Central memory CD8-positive, alpha-beta T cell (primary cell): ENCODE measurements around the gene SCG2.

Source experiments
- ATAC-seq: fragments of 150-1000 bp; cut with Tn5 transposase; replicated peaks from 2 replicates; pipeline ENCODE4 v1.10.0; 2022; ENCODE audit warnings: mild to moderate bottlenecking, moderate FRiP score, moderate number of reproducible peaks; ENCODE audit not compliant: poor library complexity, severe bottlenecking; ENCODE audit errors: extremely low read depth
- DNase-seq, 2 donors: peaks; one replicate each; pipeline ENCODE4 v3.0.0; 2021; ENCODE audit warnings: low spot score in 2 of 2
- H3K27ac Mint-ChIP-seq: one replicate; pipeline ENCODE4 v1.8.0; 2022; ENCODE audit warnings: low read depth, mild to moderate bottlenecking, moderate library complexity, mixed read lengths
- H3K27me3 Mint-ChIP-seq: one replicate; pipeline ENCODE4 v1.8.0; 2022; ENCODE audit warnings: mixed read lengths
- H3K36me3 Mint-ChIP-seq: one replicate; pipeline ENCODE4 v1.8.0; 2022; ENCODE audit warnings: mild to moderate bottlenecking, moderate library complexity, mixed read lengths; ENCODE audit not compliant: insufficient read depth
- H3K4me1 Mint-ChIP-seq: one replicate; pipeline ENCODE4 v1.8.0; 2022; ENCODE audit warnings: mixed read lengths
- H3K4me3 Mint-ChIP-seq: one replicate; pipeline ENCODE4 v1.8.0; 2022; ENCODE audit warnings: mild to moderate bottlenecking, moderate library complexity, mixed read lengths
- H3K9me3 Mint-ChIP-seq: one replicate; pipeline ENCODE4 v1.8.0; 2022; ENCODE audit warnings: mixed read lengths

SCG2 gene

DNA sequence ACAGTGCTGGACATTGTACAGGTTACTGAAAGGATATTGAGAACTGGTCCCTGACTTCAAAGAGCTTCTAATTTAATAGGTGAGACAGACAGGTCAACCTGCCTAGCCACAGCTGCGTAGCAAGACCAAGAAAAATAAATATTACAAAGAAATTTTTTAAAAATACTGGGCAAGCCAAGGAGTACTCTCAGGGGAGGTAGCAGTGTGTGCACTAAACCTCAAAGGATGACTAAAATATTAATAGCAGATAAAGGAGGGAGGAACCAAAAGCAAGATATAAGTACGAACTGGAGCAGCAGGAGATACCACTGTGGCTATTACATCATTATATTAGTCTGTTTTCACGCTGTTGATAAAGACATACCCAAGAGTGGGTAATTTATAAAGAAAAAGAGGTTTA is 14.9 kb downstream of the SCG2 start:
- Mint-ChIP-seq H3K4me1 (no peaks in the 10 kb centered on the region), H3K4me3 (no peak overlapping the region), H3K27me3 (peaks cover 4% of the 10 kb centered on the region), H3K36me3 (peaks cover under 1% of the 10 kb centered on the region), H3K9me3 (no peaks in the 10 kb centered on the region), H3K27ac (no peak overlapping the region)
- ATAC-seq (no peak), DNase-seq (no peak)

DNA sequence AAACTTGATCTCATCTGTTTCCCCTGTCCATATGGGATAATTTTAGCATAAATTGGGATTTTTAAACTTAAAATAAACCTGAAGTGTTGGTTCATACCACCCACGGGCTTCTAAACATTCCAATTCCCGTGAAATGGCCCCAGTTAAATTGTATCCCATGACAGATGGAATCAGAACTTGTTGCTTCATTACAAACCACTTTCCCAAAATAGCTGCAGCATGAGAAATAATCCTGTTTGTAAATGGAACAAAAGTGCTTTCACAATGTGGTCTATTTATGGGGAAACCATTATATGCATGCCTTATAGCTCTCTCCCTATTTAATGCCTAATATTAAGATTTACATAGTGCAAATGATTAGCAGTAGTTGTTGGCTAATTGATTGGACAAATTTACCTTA is 15.9 kb downstream of the SCG2 start:
- Mint-ChIP-seq H3K27ac (no peak overlapping the region), H3K9me3 (no peaks in the 10 kb centered on the region), H3K27me3 (peaks cover 11% of the 10 kb centered on the region), H3K4me3 (no peak overlapping the region), H3K36me3 (peaks cover 2% of the 10 kb centered on the region), H3K4me1 (no peaks in the 10 kb centered on the region)
- DNase-seq, result no peak
- no peak for ATAC-seq

DNA sequence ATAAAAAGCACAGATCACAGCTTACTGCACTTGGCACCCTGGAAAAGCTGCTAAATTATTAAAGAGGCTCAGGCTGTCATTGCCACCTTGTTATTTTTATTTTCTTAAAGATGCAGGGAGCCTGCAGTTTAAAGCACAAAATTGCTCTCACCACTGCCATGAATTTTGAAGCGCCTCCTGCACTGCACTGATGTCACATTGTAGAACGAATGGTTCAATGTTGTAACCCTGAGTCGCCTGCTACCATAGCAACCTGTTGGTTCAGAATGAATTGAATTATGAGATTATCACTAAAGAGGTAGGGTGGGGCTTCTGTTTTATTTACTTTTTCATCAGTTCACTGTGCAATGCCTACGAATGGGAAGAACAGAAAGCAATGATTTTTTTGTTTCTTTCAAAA is 16.5 kb downstream of the SCG2 start:
- Mint-ChIP-seq H3K27ac (no peak overlapping the region), H3K9me3 (no peaks in the 10 kb centered on the region), H3K36me3 (peaks cover 2% of the 10 kb centered on the region), H3K27me3 (peaks cover 11% of the 10 kb centered on the region), H3K4me3 (no peak overlapping the region), H3K4me1 (no peaks in the 10 kb centered on the region)
- DNase-seq (no peak), ATAC-seq (no peak)

DNA sequence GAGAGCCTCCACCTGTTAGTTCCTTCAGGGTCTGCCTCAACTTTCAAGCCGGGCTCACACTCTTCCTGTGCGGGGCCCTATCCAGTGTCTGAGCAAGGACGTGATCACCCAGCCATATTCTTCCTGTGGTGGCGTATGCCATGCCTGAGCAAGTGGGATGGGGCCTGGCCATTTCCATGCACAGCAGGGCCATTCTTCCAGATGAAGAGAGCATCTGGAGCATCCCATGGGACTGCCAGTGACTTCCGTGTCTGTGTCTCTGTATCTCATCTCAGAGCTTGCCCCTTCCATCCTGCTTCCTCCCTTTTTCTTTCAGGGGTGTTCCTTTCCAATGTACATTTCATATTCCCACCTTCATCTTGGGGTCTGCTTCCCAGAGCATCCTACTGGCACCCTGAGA is 20.2 kb downstream of the SCG2 start:
- Mint-ChIP-seq H3K4me1 (no peaks in the 10 kb centered on the region), H3K4me3 (no peak overlapping the region), H3K27ac (no peak overlapping the region), H3K9me3 (no peaks in the 10 kb centered on the region), H3K36me3 (peaks cover 2% of the 10 kb centered on the region), H3K27me3 (peaks cover 20% of the 10 kb centered on the region)
- ATAC-seq, result no peak
- DNase-seq, result no peak

DNA sequence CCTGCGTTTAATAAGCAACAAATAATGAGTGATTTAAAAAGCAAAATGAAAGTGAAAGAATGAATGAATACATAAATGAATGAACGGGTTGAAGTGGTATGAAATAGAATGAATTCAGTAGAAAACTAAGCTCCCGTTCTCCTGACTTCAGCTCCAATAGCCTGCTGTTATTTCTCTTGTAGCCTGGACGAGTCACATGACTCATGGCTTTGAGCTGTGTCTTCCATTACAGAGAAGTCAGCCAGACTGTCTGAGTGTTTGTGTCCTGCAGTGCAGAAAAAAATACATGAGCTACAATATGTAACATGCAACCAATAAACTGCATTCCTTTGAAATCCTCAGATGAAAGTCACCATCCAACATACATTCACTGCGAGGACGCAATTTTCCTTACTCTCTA is 21.2 kb downstream of the SCG2 start:
- Mint-ChIP-seq H3K4me1 (no peaks in the 10 kb centered on the region), H3K9me3 (no peaks in the 10 kb centered on the region), H3K36me3 (peaks cover 2% of the 10 kb centered on the region), H3K4me3 (no peak overlapping the region), H3K27me3 (peaks cover 20% of the 10 kb centered on the region), H3K27ac (no peak overlapping the region)
- no peak for ATAC-seq
- DNase-seq, result no peak

DNA sequence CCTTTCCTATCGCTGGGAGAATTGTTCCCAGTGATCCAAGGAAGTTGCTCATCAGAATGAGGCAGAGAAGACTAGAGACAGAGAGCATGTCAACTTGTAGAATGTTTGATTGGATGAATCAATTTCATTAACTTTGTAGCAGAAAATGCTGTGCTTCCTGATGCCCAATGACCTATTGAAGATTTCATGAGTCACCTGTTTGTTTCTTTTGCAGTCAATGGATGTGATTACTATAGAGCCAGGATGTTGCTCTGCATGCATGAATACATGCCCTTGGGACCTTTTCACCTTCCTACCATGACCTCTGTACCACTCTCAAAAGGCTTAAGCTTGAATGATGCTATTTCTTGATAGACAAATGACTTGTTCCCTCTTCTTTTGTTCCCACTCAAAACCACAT is 23.3 kb downstream of the SCG2 start:
- Mint-ChIP-seq H3K27ac (no peak overlapping the region), H3K4me3 (no peak overlapping the region), H3K36me3 (peaks cover 2% of the 10 kb centered on the region), H3K27me3 (peaks cover 30% of the 10 kb centered on the region), H3K9me3 (no peaks in the 10 kb centered on the region), H3K4me1 (no peaks in the 10 kb centered on the region)
- DNase-seq (no peak), ATAC-seq (no peak)

DNA sequence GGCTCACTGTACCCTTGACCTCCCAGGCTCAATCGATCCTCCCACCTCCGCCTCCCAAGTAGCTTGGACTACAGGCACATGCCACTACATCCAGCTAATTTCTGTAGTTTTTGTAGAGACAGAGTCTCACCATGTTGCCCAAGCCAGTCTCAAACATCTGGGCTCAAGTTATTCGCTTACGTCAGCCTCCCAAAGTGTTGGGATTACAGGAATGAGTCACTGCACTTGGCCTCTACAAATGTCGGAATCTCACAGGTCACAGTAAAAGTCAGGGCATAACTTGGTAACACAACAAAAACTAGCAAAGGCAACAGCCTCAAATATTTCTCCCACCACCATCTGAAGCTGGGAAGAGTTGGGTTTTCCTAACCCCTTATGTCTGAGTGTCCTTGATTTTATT is 25.3 kb downstream of the SCG2 start:
- DNase-seq, result no peak
- H3K27me3 Mint-ChIP-seq, result peaks cover 22% of the 10 kb centered on the region
- no peaks in the 10 kb centered on the region for H3K9me3 Mint-ChIP-seq
- no peak overlapping the region for H3K4me3 Mint-ChIP-seq
- no peak for ATAC-seq
- H3K27ac Mint-ChIP-seq, result no peak overlapping the region
- no peaks in the 10 kb centered on the region for H3K4me1 Mint-ChIP-seq
- H3K36me3 Mint-ChIP-seq, result no peaks in the 10 kb centered on the region

DNA sequence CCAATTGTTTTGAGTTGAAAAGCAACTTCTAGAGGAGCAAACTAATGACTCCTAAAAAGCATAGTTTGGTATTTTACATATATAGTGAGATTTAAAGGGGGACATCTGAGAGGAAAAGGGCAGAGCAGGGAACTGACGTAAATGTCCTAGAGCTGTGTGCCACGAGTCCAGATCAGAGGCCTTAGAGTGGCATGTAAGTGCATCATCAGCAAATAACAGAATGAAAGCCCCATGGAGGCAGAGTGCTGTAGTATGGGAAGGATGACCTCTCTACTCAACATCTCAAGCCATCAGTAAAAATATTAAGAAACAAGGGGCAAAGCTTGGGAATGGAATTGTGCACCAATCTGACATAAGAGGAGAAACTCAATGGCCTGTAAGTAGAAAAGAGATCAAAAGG is 31.4 kb downstream of the SCG2 start:
- Mint-ChIP-seq H3K4me3 (no peak overlapping the region), H3K27ac (no peak overlapping the region), H3K27me3 (peaks cover 39% of the 10 kb centered on the region), H3K9me3 (peaks cover 4% of the 10 kb centered on the region), H3K4me1 (no peaks in the 10 kb centered on the region), H3K36me3 (no peaks in the 10 kb centered on the region)
- DNase-seq (no peak), ATAC-seq (no peak)

DNA sequence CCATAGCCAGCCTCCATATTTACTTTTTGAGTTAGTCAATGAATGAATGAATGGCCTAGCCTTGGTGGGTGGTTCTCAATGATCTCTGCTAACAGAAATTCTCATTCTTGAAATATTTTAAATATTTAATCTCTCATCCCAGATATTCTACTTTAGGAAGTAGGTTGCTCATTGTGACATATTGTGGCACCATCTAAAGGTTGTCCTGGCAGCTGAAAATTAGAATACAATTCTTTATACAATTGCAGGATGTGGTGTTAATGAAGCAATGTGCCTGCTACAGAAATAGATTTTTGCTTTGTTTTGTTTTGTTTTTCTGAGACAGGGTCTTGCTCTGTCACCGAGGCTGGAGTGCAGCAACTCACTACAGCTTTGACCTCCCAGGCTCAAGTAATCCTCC is 35.8 kb downstream of the SCG2 start:
- Mint-ChIP-seq H3K27ac (no peak overlapping the region), H3K27me3 (peaks cover 41% of the 10 kb centered on the region), H3K4me3 (no peak overlapping the region), H3K36me3 (no peaks in the 10 kb centered on the region), H3K4me1 (no peaks in the 10 kb centered on the region), H3K9me3 (peaks cover 5% of the 10 kb centered on the region)
- ATAC-seq (no peak), DNase-seq (no peak)

DNA sequence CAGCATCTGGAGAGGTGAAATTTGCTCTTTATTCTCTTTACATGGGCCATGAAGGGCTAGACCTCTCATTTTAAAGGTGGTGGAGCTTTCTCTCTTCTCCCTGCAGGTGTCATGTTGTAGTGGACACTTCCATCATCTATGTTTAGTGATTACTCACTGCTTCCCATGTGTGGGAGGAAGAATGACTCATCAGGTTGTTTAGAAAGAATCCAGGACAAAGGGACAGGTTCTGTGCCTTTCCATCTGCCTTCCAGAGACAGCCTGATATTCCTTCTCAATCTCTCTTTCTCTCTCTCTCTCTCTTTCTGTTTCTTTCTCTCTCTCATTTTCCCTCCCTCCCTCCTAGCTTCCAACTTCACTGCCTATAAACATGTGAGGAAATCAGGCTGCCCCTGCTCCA is 38.7 kb downstream of the SCG2 start:
- no peak for ATAC-seq
- H3K27me3 Mint-ChIP-seq, result peaks cover 39% of the 10 kb centered on the region
- no peaks in the 10 kb centered on the region for H3K36me3 Mint-ChIP-seq
- H3K9me3 Mint-ChIP-seq, result peaks cover 5% of the 10 kb centered on the region
- no peak overlapping the region for H3K27ac Mint-ChIP-seq
- H3K4me3 Mint-ChIP-seq, result no peak overlapping the region
- no peaks in the 10 kb centered on the region for H3K4me1 Mint-ChIP-seq
- DNase-seq, result no peak

DNA sequence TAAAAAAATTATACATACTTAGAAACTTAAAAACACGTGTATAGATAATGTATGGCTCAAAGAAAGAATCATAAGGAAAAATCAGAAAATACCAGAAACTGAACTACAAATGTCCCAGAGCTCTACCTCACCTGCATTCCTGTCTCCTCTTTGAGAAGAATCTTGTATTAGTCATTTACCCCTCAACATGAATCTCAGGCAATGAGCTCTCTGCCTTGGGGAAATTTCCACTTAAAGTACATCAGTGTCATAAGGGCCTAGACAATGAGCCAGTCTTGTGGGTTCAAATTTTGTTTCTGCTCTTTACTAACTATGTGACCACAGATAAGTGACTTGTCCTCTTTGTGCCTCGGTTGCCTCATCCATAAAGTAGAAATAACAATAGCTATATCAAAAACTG is 40.1 kb downstream of the SCG2 start:
- H3K9me3 Mint-ChIP-seq, result peaks cover 5% of the 10 kb centered on the region
- DNase-seq, result no peak
- no peaks in the 10 kb centered on the region for H3K4me1 Mint-ChIP-seq
- no peak for ATAC-seq
- H3K4me3 Mint-ChIP-seq, result no peak overlapping the region
- H3K27me3 Mint-ChIP-seq, result peaks cover 30% of the 10 kb centered on the region
- no peaks in the 10 kb centered on the region for H3K36me3 Mint-ChIP-seq
- H3K27ac Mint-ChIP-seq, result no peak overlapping the region

DNA sequence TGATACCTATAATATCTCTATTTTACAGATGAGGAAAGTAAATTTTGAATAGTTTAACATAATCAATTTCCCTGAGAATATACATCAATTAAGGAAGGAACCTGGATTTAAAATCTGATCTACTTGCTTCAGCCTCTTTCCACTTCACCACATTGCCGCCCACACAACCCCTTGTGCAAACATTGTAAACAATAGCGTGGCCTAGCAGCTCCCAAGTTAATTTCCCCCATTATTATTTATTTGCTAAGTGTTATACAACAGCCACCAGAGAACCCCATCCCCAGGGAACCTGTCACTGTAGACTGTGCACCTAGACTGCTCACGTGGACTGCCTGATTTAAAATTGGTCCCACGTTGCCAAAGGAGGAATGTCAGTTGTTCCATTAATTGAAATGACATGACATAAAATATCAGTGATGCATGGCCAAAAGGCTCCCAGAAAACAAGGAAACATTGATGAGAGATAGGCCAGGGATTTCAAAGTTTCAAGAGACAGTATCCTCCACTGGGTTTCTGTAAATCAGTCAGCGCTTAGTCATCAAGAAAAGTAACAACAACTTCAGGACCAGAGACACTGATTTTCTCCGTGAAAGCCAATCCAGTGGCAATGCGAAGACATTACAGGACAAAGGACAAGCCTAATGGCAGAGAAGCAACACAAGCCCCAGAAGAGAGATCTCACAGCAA is 41.3 kb downstream of the SCG2 start:
- H3K4me1 Mint-ChIP-seq, result no peaks in the 10 kb centered on the region
- DNase-seq, result no peak
- H3K4me3 Mint-ChIP-seq, result no peak overlapping the region
- no peak overlapping the region for H3K27ac Mint-ChIP-seq
- H3K36me3 Mint-ChIP-seq, result no peaks in the 10 kb centered on the region
- H3K9me3 Mint-ChIP-seq, result peaks cover 2% of the 10 kb centered on the region
- H3K27me3 Mint-ChIP-seq, result peaks cover 30% of the 10 kb centered on the region
- ATAC-seq, result no peak

DNA sequence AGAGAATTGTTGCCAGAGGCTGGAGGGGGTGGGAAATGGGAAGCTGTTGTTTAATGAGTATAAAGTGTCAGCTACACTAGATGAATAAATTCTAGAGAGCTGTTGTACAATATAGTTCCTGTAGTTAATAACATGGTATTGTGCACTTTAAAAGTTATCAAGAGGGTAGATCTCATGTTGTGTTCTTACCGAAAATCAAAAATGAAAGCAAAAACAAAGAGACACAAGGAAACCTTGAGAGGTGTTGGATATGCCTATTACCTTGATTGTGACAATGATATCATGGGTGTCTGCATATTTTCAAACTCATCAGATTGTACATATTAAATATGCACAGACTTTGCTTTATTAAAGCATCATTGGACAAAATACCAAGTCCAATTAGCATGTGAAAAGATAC is 43.2 kb downstream of the SCG2 start:
- Mint-ChIP-seq H3K27me3 (peaks cover 29% of the 10 kb centered on the region), H3K27ac (no peak overlapping the region)
- no peak for ATAC-seq

DNA sequence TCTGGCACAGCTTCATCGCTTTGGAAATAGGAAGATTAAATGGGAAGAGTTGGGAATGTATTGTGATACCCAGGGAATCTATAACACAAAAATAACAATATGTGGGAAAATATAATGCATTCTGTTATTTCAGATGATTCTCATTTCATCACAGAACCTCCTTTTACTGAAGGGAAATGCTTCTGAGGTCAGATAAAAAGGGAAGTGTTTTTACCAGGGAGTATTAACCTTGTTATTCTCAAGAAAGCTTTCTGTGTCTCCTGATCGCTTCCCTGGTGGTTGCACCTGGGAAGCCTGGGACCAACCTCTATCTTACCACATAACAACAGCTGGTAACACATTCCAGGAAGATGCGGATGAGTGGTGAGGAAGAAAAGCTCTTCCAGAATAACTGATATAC is 47.2 kb downstream of the SCG2 start:
- Mint-ChIP-seq H3K4me1 (no peaks in the 10 kb centered on the region), H3K9me3 (no peaks in the 10 kb centered on the region), H3K27ac (no peak overlapping the region), H3K4me3 (no peak overlapping the region), H3K27me3 (peaks cover 22% of the 10 kb centered on the region), H3K36me3 (no peaks in the 10 kb centered on the region)
- no peak for DNase-seq
- no peak for ATAC-seq

More for the DNA sequence above, 43.2 kb downstream of the SCG2 start:
- DNase-seq, result no peak
- no peaks in the 10 kb centered on the region for H3K36me3 Mint-ChIP-seq
- H3K4me1 Mint-ChIP-seq, result no peaks in the 10 kb centered on the region
- H3K4me3 Mint-ChIP-seq, result no peak overlapping the region
- no peaks in the 10 kb centered on the region for H3K9me3 Mint-ChIP-seq
